H9 (cell line): ENCODE measurements around the gene MYO1F. TPM values are rescaled to one million over a fixed set of nuclear protein-coding genes. Genes with fewer than 3 reads are reported as not detected.

Source experiments
- DNase-seq: peaks from one replicate; pipeline ENCODE4 v3.0.0-alpha.2; 2017
- H2AFZ ChIP-seq: one replicate; pipeline ENCODE4 v1.6.1; 2013; ENCODE audit warnings: mild to moderate bottlenecking, low read length, control low read depth, moderate library complexity
- H2AK5ac ChIP-seq: 2 replicates; pipeline ENCODE4 v1.6.1; 2013; ENCODE audit warnings: low read length, control low read depth, mixed read lengths; ENCODE audit not compliant: insufficient read length
- H2BK120ac ChIP-seq: one replicate; pipeline ENCODE4 v1.6.1; 2013; ENCODE audit warnings: low read depth, mild to moderate bottlenecking, low read length, control low read depth, inconsistent platforms; ENCODE audit not compliant: poor library complexity, severe bottlenecking
- H2BK12ac ChIP-seq: 2 replicates; pipeline ENCODE4 v1.6.1; 2013; ENCODE audit warnings: low read length, control low read depth, mixed read lengths, low read depth; ENCODE audit not compliant: insufficient read length
- H2BK15ac ChIP-seq: 2 replicates; pipeline ENCODE4 v1.6.1; 2013; ENCODE audit warnings: low read depth, low read length, control low read depth
- H2BK20ac ChIP-seq: one replicate; pipeline ENCODE4 v1.6.1; 2013; ENCODE audit warnings: low read depth, mild to moderate bottlenecking, low read length, control low read depth, inconsistent platforms; ENCODE audit not compliant: poor library complexity, severe bottlenecking
- H2BK5ac ChIP-seq: 2 replicates; pipeline ENCODE4 v1.6.1; 2013; ENCODE audit warnings: low read length, control low read depth, mixed read lengths; ENCODE audit not compliant: insufficient read length
- H3K14ac ChIP-seq: 2 replicates; pipeline ENCODE4 v1.6.1; 2013; ENCODE audit warnings: low read length, control low read depth; ENCODE audit not compliant: insufficient read depth
- H3K18ac ChIP-seq: 2 replicates; pipeline ENCODE4 v1.6.1; 2013; ENCODE audit warnings: low read depth, mild to moderate bottlenecking, mixed read lengths, low read length, control low read depth; ENCODE audit not compliant: insufficient read length
- H3K23ac ChIP-seq: 2 replicates; pipeline ENCODE4 v1.6.1; 2013; ENCODE audit warnings: low read length, control low read depth, mixed read lengths, low read depth; ENCODE audit not compliant: insufficient read length
- H3K23me2 ChIP-seq: 2 replicates; pipeline ENCODE4 v1.6.1; 2013; ENCODE audit warnings: low read depth, mild to moderate bottlenecking, mixed read lengths, low read length, control low read depth; ENCODE audit not compliant: insufficient read length, poor library complexity, severe bottlenecking
- H3K27ac ChIP-seq: 2 replicates; pipeline ENCODE4 v1.5.1; 2013; ENCODE audit warnings: low read length, control low read depth, mixed read lengths, low read depth; ENCODE audit not compliant: insufficient read length
- H3K27me3 ChIP-seq: 2 replicates; pipeline ENCODE4 v1.6.1; 2013; ENCODE audit warnings: low read length, control low read depth, inconsistent platforms; ENCODE audit not compliant: insufficient read depth
- H3K4ac ChIP-seq: 2 replicates; pipeline ENCODE4 v1.6.1; 2013; ENCODE audit warnings: low read depth, mild to moderate bottlenecking, control low read depth, inconsistent platforms, low read length, moderate library complexity
- H3K4me1 ChIP-seq: 2 replicates; pipeline ENCODE4 v1.6.1; 2013; ENCODE audit warnings: low read length, control low read depth, inconsistent platforms; ENCODE audit not compliant: insufficient read depth
- H3K4me2 ChIP-seq: 2 replicates; pipeline ENCODE4 v1.6.1; 2013; ENCODE audit warnings: low read length, control low read depth, mixed read lengths; ENCODE audit not compliant: insufficient read length, insufficient read depth
- H3K56ac ChIP-seq: 2 replicates; pipeline ENCODE4 v1.6.1; 2013; ENCODE audit warnings: low read depth, mild to moderate bottlenecking, mixed read lengths, low read length, control low read depth; ENCODE audit not compliant: insufficient read length
- H3K79me1 ChIP-seq: 2 replicates; pipeline ENCODE4 v1.6.1; 2013; ENCODE audit warnings: low read depth, mild to moderate bottlenecking, moderate library complexity, low read length, control low read depth, inconsistent platforms; ENCODE audit not compliant: insufficient read depth, poor library complexity, severe bottlenecking
- H3K79me2 ChIP-seq: 2 replicates; pipeline ENCODE4 v1.6.1; 2013; ENCODE audit warnings: low read length, control low read depth, inconsistent platforms; ENCODE audit not compliant: insufficient read depth
- H3K9ac ChIP-seq: 2 replicates; pipeline ENCODE4 v1.6.1; 2013; ENCODE audit warnings: low read length, control low read depth, mixed read lengths; ENCODE audit not compliant: insufficient read length; ENCODE audit errors: extremely low read depth
- H3K9me3 ChIP-seq: one replicate; pipeline ENCODE4 v1.6.1; 2013; ENCODE audit warnings: low read depth, low read length, inconsistent platforms; ENCODE audit not compliant: control insufficient read depth
- H3T11ph ChIP-seq: one replicate; pipeline ENCODE4 v1.6.1; 2013; ENCODE audit warnings: mild to moderate bottlenecking, low read length, control low read depth, inconsistent platforms
- H4K20me1 ChIP-seq: one replicate; pipeline ENCODE4 v1.6.1; 2013; ENCODE audit not compliant: control insufficient read depth, insufficient read length, insufficient read depth
- H4K5ac ChIP-seq: 2 replicates; pipeline ENCODE4 v1.6.1; 2013; ENCODE audit warnings: low read depth, mild to moderate bottlenecking, mixed read lengths, low read length, control low read depth; ENCODE audit not compliant: insufficient read length
- H4K8ac ChIP-seq: replicated peaks from 2 replicates; pipeline ENCODE4 v1.6.1; 2013; ENCODE audit warnings: low read length, control low read depth, mixed read lengths, low read depth; ENCODE audit not compliant: insufficient read length
- H4K91ac ChIP-seq: 2 replicates; pipeline ENCODE4 v1.6.1; 2013; ENCODE audit warnings: low read depth, mild to moderate bottlenecking, moderate library complexity, mixed read lengths, low read length, control low read depth; ENCODE audit not compliant: insufficient read length
- H3K27ac Mint-ChIP-seq, 3 experiments: 2 replicates in 2 of 3; 3 replicates in 1 of 3; pipeline ENCODE4 v1.8.0; 2020 to 2021; ENCODE audit warnings: mixed read lengths in 3 of 3, mild to moderate bottlenecking in 1 of 3, moderate library complexity in 1 of 3
- H3K27me3 Mint-ChIP-seq: 2 replicates; pipeline ENCODE4 v1.8.0; 2021; ENCODE audit warnings: low read depth, mild to moderate bottlenecking, moderate library complexity, mixed read lengths
- H3K36me3 Mint-ChIP-seq, 3 experiments: 2 replicates in 2 of 3; 3 replicates in 1 of 3; pipeline ENCODE4 v1.8.0; 2020 to 2021; ENCODE audit warnings: low read depth in 3 of 3, mixed read lengths in 3 of 3; ENCODE audit not compliant: insufficient read depth in 1 of 3
- H3K4me1 Mint-ChIP-seq, 2 experiments: 2 replicates each; pipeline ENCODE4 v1.8.0; 2020; ENCODE audit warnings: mixed read lengths in 2 of 2
- H3K4me3 Mint-ChIP-seq, 2 experiments: 2 replicates in 1 of 2; 3 replicates in 1 of 2; pipeline ENCODE4 v1.8.0; 2020 to 2021; ENCODE audit warnings: mild to moderate bottlenecking in 2 of 2, mixed read lengths in 2 of 2, moderate library complexity in 1 of 2
- H3K9me3 Mint-ChIP-seq, 2 experiments: 2 replicates in 1 of 2; 3 replicates in 1 of 2; pipeline ENCODE4 v1.8.0; 2020; ENCODE audit warnings: mild to moderate bottlenecking in 2 of 2, mixed read lengths in 2 of 2, moderate library complexity in 1 of 2
- WGBS: extraction: QIAGEN DNeasy Blood & Tissue Kit; methylation state at CpG from one replicate; pipeline ENCODE4 v1.1.7; 2013; ENCODE audit warnings: missing lambda C conversion rate, low lambda C conversion rate, mixed read lengths; ENCODE audit not compliant: insufficient read length; ENCODE audit errors: extremely low coverage; 5-methylcytosine and 5-hydroxymethylcytosine counted together
- total RNA-seq: library from RNA; stranded (reverse); gene quantifications from 2 replicates; pipeline ENCODE4 v1.2.1, GENCODE V29; 2021
- TF ChIP-seq, protein P1 (sequence below): fragments of 200-600 bp; sonication (generic); conservative IDR thresholded peaks from 3 replicates; pipeline ENCODE4 v1.8.0; 2021; ENCODE audit warnings: antibody characterized with exemption, mild to moderate bottlenecking

MYO1F gene
- total RNA-seq, 1 experiment from 2014 or later, result 1.0 TPM

DNA sequence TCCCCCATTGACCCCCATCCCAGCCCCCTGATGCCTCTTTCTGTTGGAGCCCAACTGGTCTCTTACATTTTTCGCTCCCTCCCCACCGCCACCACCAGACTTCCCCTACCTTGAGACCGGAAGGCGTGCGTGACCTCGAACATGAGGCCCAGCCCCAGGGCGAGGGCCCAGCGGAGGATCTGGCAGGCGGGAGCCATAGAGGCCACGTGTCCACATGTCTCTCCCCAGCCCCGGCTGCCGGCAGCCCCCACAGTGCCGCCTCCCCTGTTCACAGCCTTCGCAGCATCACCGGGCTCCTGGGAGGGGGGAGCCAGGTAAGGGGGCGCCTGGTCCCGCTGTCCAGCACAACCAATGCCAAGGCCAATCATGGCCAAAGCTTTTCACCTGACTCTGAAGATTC, 28.3 kb upstream of the MYO1F start:
- no peak overlapping the region for H3K14ac ChIP-seq
- H3K4me1 ChIP-seq, result peaks cover 6% of the 10 kb centered on the region; the same call in 1 of the 2 replicates
- no peak overlapping the region for H4K8ac ChIP-seq
- H3T11ph ChIP-seq, result no peak overlapping the region
- peaks cover 19 to 40% (median 38%) of the 10 kb centered on the region in 3 experiments for H3K36me3 Mint-ChIP-seq
- H3K79me2 ChIP-seq, result no peaks in the 10 kb centered on the region
- H3K18ac ChIP-seq, result no peak overlapping the region
- H3K9me3 Mint-ChIP-seq, result peaks cover 3 to 5% of the 10 kb centered on the region in 2 experiments; a peak in 4 of 5 replicates
- H2BK12ac ChIP-seq, result no peak overlapping the region
- no peak for DNase-seq
- H4K20me1 ChIP-seq, result no peaks in the 10 kb centered on the region
- no peaks in the 10 kb centered on the region for H3K27me3 Mint-ChIP-seq
- H3K23me2 ChIP-seq, result peaks cover 8% of the 10 kb centered on the region
- H3K27ac Mint-ChIP-seq, result no peak overlapping the region
- no peak overlapping the region for H2AK5ac ChIP-seq
- H4K5ac ChIP-seq, result no peak overlapping the region
- H2AFZ ChIP-seq, result no peak overlapping the region
- no peak overlapping the region for H2BK15ac ChIP-seq
- no peak overlapping the region for H3K4ac ChIP-seq
- H4K91ac ChIP-seq, result no peak overlapping the region
- no peak overlapping the region for H3K9ac ChIP-seq
- H2BK5ac ChIP-seq, result no peak overlapping the region
- H3K79me1 ChIP-seq, result no peaks in the 10 kb centered on the region
- H3K56ac ChIP-seq, result no peak overlapping the region
- H3K4me1 Mint-ChIP-seq, result peaks cover 26 to 33% of the 10 kb centered on the region in 2 experiments
- TF ChIP-seq, protein P1, sequence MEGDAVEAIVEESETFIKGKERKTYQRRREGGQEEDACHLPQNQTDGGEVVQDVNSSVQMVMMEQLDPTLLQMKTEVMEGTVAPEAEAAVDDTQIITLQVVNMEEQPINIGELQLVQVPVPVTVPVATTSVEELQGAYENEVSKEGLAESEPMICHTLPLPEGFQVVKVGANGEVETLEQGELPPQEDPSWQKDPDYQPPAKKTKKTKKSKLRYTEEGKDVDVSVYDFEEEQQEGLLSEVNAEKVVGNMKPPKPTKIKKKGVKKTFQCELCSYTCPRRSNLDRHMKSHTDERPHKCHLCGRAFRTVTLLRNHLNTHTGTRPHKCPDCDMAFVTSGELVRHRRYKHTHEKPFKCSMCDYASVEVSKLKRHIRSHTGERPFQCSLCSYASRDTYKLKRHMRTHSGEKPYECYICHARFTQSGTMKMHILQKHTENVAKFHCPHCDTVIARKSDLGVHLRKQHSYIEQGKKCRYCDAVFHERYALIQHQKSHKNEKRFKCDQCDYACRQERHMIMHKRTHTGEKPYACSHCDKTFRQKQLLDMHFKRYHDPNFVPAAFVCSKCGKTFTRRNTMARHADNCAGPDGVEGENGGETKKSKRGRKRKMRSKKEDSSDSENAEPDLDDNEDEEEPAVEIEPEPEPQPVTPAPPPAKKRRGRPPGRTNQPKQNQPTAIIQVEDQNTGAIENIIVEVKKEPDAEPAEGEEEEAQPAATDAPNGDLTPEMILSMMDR, result no peak
- no peak overlapping the region for H3K27ac ChIP-seq
- no peak overlapping the region for H2BK20ac ChIP-seq
- H3K4me2 ChIP-seq, result no peak overlapping the region
- H3K4me3 Mint-ChIP-seq, result peak overlapping the region in 1 of 2 experiments; percentile 14; a peak in 1 of 5 replicates
- no peak overlapping the region for H2BK120ac ChIP-seq
- H3K9me3 ChIP-seq, result no peaks in the 10 kb centered on the region
- no CpG with 5 or more reads among the region's 17 CpGs for WGBS
- no peak overlapping the region for H3K23ac ChIP-seq
- no peaks in the 10 kb centered on the region for H3K27me3 ChIP-seq
